Stimulated activated CD8-positive, alpha-beta memory T cell treated with anti-CD3 and anti-CD28 coated beads, Interleukin-15, amount 100 ng/mL, for 1 hour (primary cell): ENCODE measurements around the gene LDLRAD4.
"Not testable (repeated sequence)": the region's sequence is repeated elsewhere in the genome, so short reads cannot be mapped to it uniquely, and the experiment has no call there.

Experiments
- DNase-seq: peaks from one replicate; pipeline ENCODE4 v3.0.0-alpha.2; 2020; ENCODE audit warnings: low read depth

Gene LDLRAD4

DNA sequence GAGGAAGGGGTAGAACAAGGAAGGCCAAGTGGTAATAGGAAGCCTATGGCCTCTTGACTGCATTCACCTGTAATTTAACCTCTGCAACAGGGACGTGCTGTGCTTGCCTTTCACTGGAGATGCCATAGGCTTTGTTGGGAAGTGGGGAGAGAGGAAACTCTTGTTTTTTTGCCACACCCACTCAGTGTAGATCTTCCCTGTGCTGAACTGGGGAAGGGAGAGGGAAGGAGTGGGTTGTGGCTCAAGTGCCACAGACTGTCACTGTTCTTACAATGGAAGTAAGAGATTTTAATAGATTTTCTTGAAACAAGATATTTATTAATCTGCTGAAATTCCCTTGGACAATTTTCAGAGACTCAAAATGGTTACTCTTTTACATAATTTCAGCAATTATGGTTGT, 380.5 kb downstream of the LDLRAD4 start:
- no peak for DNase-seq

DNA sequence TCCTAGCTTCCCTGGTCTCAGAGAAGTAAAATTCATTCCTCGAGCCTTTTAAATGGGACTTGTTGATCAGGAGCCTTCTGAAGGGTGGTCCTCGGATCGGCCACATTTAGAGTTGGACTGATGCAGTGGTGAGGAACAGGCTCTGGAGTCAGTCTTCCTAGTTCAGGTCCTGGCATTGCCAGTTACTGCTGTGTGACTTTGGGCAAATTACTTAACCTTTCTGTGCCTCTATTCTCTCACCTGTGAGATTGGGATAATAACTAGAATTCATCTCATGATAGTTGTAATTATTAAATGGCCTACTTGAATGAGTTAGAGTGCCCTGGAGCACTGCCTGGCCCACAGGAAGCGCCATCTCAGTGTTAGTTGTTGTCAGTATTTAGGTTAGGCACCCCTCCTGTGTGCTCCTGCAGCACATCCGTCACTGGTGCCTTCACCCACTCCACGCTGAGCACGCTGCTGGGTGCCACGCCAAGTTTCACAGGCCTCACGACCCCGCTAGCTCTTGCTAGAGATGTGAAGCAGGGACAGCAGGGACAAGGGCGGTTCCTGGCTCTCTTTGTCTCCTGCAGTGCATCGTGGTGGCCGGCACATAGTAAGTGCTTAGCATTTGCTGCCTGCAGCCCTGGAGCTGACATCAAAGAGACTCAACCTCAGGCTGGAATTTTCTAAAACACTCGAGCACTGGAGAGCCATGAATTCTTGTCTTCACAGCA, 384.9 kb downstream of the LDLRAD4 start:
- DNase-seq: no peak

DNA sequence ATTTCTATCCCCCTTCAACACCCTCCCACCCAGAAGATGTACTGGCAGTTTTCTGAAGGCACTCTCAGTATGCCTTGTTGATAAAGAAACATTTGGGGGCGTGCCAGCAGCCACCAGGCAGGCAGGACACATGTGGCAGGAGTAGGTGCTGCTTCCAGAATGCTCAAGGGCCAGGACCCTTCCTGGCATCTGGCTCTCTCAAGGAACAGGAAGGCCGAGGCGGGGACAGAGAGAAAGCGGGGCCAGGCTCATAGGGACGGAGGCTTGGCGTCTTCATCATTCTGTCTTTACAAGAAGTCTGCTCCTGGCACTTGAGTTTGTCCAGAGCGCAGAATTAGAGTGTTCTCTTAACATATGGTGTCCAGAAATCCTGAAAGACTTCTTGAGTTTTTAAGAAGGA, 386.2 kb downstream of the LDLRAD4 start:
- DNase-seq: no peak

DNA sequence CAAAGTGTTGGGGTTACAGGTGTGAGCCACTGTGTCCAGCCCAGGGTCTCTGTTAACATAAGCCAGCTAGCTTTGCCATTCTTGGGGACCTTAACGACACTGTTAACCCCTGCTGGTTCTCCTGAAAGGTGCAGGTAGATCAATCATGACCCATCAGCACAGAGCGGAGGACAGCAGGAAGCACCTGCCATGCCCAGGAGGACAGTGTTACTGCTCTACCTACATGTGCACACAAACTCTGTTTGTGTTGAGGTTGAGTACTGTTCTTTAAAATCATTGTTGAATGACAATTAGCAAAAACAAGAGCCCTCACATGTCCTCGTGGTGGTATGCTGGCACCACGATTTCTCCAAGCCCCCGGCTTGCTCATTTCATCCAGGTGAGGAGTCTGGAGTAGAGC, 386.9 kb downstream of the LDLRAD4 start:
- DNase-seq: no peak

DNA sequence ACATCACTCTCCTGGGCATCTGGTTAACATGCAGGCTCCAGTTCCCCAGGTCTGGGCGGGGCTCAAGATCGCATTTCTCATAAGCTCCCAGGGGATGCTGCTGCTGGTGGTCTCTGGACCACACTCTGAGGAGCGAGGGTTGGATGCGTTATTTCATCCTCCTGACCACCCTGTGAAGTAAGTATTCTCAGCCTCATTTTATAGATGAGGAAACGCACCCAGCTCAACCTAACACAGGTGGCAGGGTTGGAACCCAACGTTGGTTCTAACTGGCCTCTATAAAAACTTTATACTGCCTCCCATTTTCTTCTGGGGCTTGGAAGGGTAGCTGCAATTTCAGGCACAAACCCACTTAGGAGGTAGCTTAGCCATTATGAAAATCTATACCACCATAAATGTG, 387.3 kb downstream of the LDLRAD4 start:
- DNase-seq: no peak

DNA sequence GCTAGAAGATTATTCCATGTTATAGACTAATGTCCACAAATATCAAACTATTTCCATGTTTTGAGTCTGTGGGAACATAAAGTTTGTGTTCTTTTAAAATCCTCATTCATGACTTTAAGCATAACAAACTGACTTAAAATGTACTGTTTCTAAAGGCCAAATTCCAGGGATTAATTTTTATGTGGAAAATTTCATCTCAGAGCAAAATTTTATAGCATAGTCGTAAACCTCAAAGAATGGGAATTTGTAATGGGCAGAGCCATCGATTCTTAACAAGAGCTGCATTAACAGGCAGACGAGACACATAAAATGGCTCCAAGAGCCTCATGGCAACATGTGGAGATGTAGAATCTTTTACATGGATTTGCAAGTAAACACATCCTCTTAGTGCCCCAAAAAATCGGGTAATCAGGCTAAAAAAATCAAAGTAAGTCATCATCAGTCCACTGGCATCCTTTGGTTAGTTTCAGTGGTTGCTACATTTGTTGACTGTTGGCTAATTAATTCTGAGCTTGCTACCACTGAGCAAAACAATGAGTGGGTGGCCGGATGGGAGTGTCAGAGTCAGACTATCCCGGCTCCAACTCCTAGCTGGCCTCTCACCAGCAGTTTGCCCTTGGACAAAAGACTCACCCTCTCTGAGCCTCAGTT, 388.2 kb downstream of the LDLRAD4 start:
- DNase-seq: no peak

DNA sequence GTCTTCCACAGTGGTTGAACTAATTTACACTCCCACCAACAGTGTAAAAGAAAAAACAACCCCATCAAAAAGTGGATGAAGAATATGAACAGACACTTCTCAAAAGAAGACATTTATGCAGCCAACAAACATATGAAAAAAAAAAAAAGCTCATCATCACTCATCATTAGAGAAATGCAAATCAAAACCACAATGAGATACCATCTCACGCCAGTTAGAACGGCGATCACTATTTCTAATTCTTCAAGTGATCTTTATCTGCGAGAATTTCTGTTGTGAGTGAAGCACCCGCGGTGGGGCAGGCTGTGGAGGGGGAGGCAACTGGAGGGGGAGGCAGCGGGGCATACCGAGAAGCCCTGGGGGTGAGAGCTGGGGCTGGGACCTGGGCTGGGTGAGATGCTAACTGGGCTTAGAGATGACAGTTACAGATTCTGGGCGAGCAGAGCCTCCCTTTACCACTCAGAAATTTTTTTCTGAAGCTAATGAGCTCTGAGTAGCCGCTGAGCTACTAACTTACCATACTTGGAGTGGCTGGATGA, 389.5 kb downstream of the LDLRAD4 start:
- DNase-seq: not testable (repeated sequence)

DNA sequence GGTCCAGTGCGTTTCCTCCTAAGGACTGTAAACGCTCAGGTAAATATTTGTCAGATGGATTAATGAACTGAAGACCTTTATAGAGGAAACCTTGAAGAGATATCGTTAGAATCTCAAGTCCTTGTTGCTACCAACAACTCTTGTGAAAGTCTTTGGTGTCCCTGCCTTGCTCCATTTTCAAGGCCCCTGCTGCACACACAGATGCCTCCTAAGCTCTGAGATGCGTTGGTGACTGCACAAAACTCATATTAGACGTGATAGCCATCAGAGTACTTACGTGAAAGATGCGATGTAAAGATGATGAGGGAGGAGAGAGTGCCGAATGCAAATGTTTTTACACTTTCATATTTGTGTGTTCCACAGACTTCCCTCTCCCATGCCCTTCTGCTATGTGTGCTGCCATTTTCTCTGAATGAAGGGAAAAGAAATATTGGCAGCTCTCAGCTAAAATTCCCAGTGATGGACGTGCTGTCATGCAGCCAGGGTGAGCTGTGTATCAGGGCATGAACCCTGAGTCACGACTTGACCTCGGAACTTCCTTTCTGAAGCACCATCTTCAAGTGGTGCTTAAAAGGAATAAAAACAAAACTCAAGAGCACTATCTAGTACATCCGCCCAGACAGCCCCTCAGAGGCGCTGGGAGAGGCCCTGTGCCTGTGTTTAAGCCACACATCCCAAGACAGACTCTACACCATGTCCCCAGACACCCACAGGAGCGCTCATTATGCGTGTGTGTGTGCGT, 390.4 kb downstream of the LDLRAD4 start:
- no peak for DNase-seq

DNA sequence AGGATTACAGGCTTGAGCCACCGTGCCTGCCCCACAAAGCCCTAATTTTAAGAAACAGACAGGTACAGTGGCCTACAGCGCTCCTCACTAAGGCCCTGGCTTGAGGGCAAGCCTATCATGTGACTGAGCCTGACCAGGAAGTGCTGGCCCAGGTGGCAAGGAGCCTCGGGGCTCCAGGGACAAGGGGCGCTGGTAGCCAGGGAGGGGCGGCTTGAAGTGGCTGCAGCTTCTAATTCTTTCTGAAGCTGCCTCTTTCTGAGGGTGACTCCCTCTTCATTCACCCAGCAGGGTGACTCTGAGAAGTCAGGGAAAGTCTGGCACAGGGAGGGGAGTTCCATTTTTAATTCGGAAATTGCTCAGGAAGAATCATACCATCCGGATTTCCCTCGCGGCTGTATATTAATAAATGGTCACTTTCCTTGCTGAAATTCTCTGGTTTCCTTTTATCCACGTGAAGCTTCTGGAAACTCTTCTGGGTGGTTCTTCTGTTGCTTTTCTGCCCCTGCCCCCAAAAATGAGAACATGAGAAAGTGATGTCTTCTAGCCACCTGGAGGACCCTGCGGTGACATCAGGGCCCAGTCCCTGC, 392.1 kb downstream of the LDLRAD4 start:
- DNase-seq: no peak

DNA sequence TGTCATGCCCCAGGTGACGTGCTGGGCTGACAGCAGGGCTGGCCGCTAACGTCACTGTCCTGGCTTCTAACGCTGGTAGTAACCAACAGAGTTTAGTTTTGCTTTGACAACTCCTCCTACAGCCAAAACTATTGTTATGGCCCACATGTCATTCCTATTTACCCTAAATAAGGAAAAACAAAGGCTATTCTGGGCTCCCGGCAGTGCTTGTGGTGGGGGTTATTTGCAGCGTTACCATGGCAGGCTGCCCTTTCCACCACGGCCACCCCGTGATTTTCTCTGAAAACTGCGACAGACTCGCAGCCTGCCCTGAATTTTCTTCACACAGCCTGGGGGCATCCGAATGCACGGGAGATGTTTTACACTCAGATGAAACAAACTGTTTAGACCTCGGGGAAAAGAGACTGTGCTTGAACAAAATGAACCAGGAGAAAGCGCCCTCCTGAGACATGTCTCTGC, 392.6 kb downstream of the LDLRAD4 start:
- no peak for DNase-seq

DNA sequence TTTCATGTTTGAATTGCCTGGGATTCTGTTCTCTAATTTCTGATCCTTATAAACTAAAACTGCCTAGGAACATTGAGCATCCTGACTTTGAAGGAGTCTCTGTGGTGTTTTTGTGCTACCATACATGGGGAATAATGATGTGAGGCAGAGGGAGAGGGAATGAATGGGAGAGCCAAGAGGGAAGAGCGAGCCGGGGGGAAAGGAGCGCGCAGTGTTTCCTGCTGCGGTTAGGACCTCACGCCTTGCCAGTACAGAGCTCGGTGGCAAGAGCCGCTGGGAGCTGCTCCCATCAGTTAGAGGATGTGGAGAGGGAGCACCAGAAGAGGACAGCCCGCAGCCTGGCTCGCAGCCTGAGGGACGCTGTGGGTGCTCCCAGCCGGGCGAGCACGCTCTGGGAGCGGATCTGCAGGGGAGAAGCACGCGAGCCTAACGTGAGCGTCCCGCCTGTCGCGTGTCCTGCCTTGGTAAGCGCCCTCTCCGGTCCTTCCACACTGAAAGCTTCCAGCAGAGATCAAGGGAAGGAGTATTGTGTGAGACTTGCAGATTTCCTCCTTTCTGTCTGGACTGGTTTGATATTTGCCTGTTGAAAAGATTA, 393.1 kb downstream of the LDLRAD4 start:
- no peak for DNase-seq

DNA sequence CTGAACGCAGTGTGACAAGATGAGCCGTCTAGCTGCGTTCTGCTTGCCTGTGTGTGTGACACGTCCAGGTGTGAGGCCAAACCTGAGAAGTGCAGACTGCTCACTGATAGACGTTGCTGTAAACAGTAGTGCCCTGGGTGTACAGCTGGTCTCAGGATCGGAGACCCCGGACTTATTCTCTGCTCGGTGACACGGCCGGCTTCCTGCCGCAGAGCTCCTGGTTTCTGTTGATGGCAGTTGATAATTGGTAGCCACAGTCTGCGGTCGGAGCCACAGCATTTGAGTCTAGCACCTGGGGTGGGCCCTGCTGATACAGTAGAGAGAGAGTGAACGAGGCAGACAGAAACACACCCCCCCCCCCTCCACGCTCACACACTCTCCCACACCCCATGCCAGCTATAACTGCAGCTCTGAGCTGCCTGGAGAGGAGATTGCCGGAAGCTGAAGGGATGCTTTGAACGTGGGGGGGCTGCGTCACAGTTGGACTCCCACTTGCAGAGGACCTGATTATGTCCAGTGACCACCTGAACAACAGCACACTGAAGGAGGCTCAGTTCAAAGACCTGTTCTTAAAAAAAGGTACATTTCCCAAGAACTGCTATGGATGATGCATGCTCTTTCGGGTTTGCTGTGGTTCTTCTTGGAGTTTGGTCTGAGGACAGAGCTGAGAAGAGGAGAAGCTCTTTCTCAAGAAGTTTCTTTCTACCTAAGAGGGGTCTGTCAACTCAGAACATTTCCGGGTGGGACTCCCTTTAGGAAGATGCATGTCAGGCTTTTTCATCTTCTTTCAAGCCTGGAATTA, 393.8 kb downstream of the LDLRAD4 start:
- no peak for DNase-seq

DNA sequence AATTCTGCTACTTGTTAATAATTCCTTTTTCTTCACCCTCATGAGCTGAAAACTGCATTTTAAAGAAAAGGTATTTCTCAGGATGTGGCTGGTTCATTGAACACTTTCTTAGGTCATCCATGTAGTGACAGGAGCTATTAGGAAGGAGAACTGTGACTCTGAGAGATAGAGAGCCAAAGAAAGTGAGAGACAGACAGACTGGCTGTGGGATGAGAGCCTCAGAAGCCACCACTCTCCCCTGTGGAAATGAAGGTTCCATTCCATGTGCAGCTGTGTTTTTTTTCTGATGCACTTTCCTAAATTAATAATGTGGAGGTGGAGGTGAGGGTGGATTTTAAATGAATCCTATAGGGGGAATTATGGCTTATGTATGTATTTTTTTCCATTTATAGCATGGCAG, 394.5 kb downstream of the LDLRAD4 start:
- no peak for DNase-seq

DNA sequence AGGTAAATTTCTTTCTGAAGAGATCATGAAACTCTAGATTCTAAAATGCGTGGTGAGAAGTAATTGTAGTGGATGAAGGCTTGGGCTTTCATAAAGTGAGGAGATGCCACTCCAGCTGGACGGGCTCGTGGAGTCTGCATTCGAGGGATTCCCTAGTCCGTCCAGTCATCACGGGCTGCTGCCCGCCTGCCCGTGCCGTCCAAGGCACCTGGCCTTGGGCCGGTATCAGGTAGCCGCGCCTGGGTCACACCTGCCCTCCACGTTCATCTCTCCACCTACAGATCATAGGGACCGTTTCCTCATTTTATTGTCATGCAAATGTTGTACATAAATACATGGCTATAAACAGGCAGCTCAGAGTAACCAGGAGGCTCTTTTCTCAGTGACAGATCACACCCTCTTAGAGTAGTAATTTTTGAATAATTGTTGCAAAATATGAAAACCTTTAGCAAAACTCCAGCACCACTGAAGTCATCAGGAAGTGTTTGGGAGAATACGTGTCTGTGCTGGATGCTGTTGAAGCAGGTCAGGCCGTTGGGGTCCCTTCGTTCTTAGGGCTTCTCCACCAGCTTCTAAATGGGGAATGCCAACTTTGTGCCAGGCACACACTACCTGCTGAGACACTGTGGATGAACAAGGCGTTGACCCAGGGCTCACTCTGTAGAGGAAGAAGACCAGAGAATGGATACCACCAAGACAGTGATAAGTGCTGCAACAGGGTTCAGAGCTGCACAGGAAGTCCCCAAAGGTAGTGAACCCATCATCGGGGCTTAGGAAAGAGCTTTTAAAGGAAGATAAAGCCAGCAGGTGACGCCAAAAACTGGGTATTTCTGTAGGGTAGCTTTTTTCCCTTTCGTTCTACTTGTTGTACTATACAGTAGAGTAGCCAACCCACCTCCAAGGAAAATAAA, 395.3 kb downstream of the LDLRAD4 start:
- DNase-seq: no peak

DNA sequence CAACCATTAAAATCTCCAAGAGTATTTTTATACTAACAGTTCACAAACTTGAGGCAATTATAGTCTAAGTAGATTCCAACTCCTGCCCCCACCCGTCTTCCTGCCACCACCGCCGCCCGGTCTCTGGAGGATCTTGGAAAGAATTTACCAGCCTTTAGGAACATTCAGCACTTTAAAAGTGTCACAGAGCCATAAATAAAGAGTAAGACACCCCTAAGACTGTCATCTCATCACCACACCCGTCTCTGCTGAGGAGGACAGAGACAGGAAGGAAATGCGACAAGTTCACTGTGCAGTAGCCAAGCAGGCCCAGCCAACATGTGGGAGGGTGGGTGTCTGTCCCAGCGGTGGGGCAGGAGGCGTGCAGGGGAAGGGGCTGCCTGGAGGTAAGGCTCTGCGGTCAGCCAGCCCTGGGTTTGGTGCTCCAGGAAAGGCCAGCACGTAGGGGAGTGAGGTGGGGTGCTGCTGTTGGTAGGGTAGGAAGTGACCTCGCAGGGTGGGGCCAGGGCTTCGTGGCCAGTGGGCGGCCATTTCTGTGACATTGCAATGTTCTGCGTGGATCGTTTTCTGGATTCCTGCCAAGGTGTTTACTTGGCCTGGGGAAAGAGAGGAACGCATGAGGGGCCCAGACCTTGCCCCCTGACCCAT, 396.2 kb downstream of the LDLRAD4 start:
- DNase-seq: no peak

DNA sequence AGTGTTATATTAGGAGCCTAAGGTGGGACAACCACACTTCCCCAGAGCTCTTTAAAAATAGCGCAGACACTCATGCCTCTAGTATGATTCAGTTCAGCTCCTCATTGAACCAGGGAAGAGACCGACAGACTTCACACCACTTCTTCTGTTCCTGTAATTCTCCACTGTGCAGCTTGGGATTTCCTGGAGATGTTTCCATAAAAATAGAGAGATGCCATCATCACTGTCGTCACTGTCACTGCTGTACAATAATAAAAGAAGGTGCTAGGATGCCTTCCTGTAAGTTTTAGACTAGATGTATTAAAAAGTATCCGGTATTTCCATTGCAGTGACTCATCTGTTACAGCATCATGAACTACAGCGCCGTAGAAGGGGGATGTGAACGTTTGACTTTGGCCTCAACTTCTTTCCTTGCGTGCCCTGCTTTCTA, 396.9 kb downstream of the LDLRAD4 start:
- DNase-seq: no peak

DNA sequence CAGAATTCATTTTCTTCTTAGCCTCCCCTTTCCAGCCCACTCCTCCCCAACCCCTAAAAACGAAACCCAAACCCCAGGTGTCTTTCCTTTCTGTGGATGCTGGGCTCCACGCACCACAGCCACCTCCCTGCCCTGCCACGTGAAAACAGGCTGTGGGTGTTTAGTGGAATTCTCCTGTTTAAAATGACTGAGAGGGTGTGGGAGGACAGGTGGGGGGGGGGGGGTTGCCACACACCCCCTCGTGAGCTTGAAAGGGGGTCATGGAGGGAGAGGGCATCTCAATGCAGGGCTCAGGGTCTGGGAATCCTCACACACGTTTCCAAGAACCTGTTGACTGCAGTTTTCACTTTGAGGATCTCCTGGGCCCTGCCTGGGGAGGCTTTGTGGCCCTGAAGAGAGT, 397.5 kb downstream of the LDLRAD4 start:
- no peak for DNase-seq

DNA sequence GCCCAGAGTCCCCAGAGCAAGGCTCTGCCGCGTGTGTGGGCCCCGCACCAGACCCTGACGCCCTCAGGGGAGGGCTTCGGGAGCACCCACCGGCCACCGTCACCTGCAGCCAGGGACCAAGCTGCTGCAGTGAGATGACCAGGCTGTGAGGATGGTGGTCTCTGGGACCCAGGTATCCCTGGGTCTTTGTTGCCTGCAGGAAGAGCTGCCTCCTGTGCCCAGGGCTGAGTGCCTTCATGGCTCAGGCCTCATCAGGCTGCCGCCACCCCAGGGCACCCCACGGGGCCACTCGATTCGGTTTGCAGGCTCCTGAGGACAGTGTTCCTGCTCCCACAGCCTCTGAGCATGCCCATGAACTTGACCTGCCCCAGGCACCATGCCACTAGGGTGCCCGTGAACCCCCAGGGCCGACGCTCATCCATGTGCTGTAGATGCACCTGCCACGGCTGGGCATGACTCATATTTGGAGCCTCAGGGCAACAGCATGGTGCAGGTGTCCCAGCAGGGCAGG, 398.0 kb downstream of the LDLRAD4 start:
- DNase-seq: no peak

DNA sequence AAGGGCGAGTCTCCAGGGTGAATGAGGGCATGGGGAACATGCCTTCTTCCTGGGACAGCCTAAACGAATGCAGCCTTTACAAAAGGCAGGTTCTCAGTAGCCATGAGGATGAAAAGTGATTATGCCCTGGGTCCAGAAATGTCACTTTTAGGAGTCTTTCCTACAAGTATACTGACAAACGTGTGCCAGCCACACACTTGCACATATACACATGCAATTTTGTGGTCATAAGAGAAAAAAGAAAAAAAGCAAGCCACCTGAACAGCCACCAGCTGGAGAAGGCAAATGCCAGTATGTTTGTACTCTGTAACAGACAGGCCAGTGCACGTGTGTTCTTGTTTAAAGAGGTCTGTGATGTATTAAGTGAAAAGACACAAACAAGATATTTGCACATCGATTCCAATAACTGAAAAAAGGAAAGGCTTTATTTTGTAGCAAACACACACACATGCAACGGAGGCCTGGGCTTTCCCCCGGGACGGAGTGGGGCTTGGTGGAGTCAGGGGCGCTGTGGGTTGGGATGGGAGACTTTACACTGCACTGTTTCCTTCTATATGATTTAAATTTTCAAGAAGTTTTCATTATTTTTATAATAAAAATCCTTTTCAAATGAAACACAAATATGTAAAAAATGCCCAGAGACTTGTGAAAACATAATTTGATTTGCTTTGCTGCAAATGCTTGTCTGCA, 399.4 kb downstream of the LDLRAD4 start:
- DNase-seq: no peak
